Naive thymus-derived CD4-positive, alpha-beta T cell (primary cell): ENCODE measurements around the gene HMG20A. TPM values are rescaled to one million over a fixed set of nuclear protein-coding genes. Genes with fewer than 3 reads are reported as not detected.

Experiments used
- ATAC-seq: fragments of 150-1000 bp; cut with Tn5 transposase; 2 replicates; pipeline ENCODE4 v1.10.0; 2021; ENCODE audit warnings: mild to moderate bottlenecking, moderate library complexity
- CTCF ChIA-PET: fragments of 350-600 bp; sonication (Branson Sonifier 250); formaldehyde crosslinking; loops from one replicate; lab custom pipeline; 2021; ENCODE audit warnings: antibody characterized with exemption; lab: Charles Lee
- POLR2A ChIA-PET: fragments of 350-600 bp; sonication (Branson Sonifier 250); formaldehyde crosslinking; loops from one replicate; lab custom pipeline; 2021; ENCODE audit warnings: antibody characterized with exemption, inconsistent platforms; lab: Charles Lee
- DNase-seq, 9 donors: peaks; one replicate each; pipeline versions ENCODE4 v3.0.0 to v3.0.0-alpha.2; 2020 to 2022; ENCODE audit warnings: mixed read lengths in 1 of 9
- H3K27ac ChIP-seq: one replicate; pipeline ENCODE4 v1.7.0; 2013; ENCODE audit warnings: mild to moderate bottlenecking, low read depth, low read length, moderate library complexity
- H3K27me3 ChIP-seq, 2 donors: one replicate each; pipeline ENCODE4 v1.7.0; 2013; ENCODE audit warnings: low read length in 2 of 2, mild to moderate bottlenecking in 2 of 2, moderate library complexity in 2 of 2; ENCODE audit not compliant: control insufficient read depth in 2 of 2, insufficient read depth in 2 of 2
- H3K36me3 ChIP-seq, 3 experiments: 1 replicate in 2 of 3; 2 replicates in 1 of 3; pipeline ENCODE4 v1.7.0; 2013; ENCODE audit warnings: low read length in 3 of 3, mild to moderate bottlenecking in 3 of 3, moderate library complexity in 1 of 3; ENCODE audit not compliant: insufficient read depth in 3 of 3, control insufficient read depth in 2 of 3
- H3K4me1 ChIP-seq, 2 donors: one replicate each; pipeline ENCODE4 v1.7.0; 2013; ENCODE audit warnings: low read length in 2 of 2, mild to moderate bottlenecking in 2 of 2, moderate library complexity in 1 of 2; ENCODE audit not compliant: control insufficient read depth in 2 of 2, insufficient read depth in 2 of 2
- H3K4me3 ChIP-seq: 2 replicates; pipeline ENCODE4 v1.7.0; 2013; ENCODE audit warnings: mild to moderate bottlenecking, low read length
- H3K9me3 ChIP-seq, 3 experiments: 1 replicate in 2 of 3; 2 replicates in 1 of 3; pipeline ENCODE4 v1.7.0; 2013; ENCODE audit warnings: low read length in 3 of 3; ENCODE audit not compliant: control insufficient read depth in 2 of 3
- H3K27ac Mint-ChIP-seq, 9 donors: one replicate each; pipeline ENCODE4 v1.8.0; 2020 to 2022; ENCODE audit warnings: mixed read lengths in 9 of 9, mild to moderate bottlenecking in 8 of 9, moderate library complexity in 5 of 9, inconsistent platforms in 2 of 9
- H3K27me3 Mint-ChIP-seq, 5 donors: one replicate each; pipeline ENCODE4 v1.8.0; 2021 to 2022; ENCODE audit warnings: mixed read lengths in 5 of 5, mild to moderate bottlenecking in 1 of 5
- H3K36me3 Mint-ChIP-seq, 5 donors: one replicate each; pipeline ENCODE4 v1.8.0; 2020 to 2022; ENCODE audit warnings: mixed read lengths in 5 of 5, mild to moderate bottlenecking in 3 of 5, inconsistent platforms in 1 of 5
- H3K4me1 Mint-ChIP-seq, 7 donors: one replicate each; pipeline ENCODE4 v1.8.0; 2020 to 2022; ENCODE audit warnings: mixed read lengths in 7 of 7, mild to moderate bottlenecking in 3 of 7, inconsistent platforms in 1 of 7
- H3K4me3 Mint-ChIP-seq, 10 donors: one replicate each; pipeline ENCODE4 v1.8.0; 2020 to 2022; ENCODE audit warnings: mild to moderate bottlenecking in 10 of 10, mixed read lengths in 10 of 10, moderate library complexity in 6 of 10, inconsistent platforms in 2 of 10
- H3K9me3 Mint-ChIP-seq, 11 donors: one replicate each; pipeline ENCODE4 v1.8.0; 2020 to 2022; ENCODE audit warnings: mixed read lengths in 11 of 11, mild to moderate bottlenecking in 4 of 11, inconsistent platforms in 1 of 11, moderate library complexity in 1 of 11
- intact Hi-C, 2 donors: fragments of 100-400 bp; cut with micrococcal nuclease; formaldehyde crosslinking; loops; one replicate each; pipeline ENCODE4 v1.15.1; 2023
- polyA plus RNA-seq, 2 donors: library from polyadenylated mRNA; unstranded; fragments of 300-500 nt; fragmentation: Illumina TruSeq; gene quantifications; one replicate each; pipeline ENCODE4 v1.2.3, GENCODE V29; 2021
- total RNA-seq, 6 experiments: library from RNA in 5 of 6; stranded (reverse) in 5 of 6; gene quantifications; 1 replicate in 5 of 6; 2 replicates in 1 of 6; pipeline ENCODE4 v1.2.3 and lab custom pipeline; 2021 to 2026

HMG20A gene
- total RNA-seq (10 to 100 TPM; 35.7 to 61.1 (median 52.1) TPM), polyA plus RNA-seq (10 to 100 TPM; 26.9 to 35.2 TPM), total RNA-seq (lab: John Stamatoyannopoulos, UW) (37.7 reads per million, percentile 65 among the genes with 10 or more reads in this experiment)

GRCh38 chr15:77420610-77421369 lies at the start of gene HMG20A:
TSS of gene HMG20A (plus strand) at chr15:77420888. CDS start at chr15:77458408, 37,520 bp downstream.
- no peaks in the 10 kb centered on the region for H3K9me3 Mint-ChIP-seq
- peaks cover 0 to 3% (median 0%) of the 10 kb centered on the region in 3 experiments for H3K36me3 ChIP-seq
- ChIA-PET POLR2A (interaction anchor here (0.7 to 1.9 kb wide), 7 partner anchors 19 to 493 kb away, joined by 3 to 8 read pairs (median 3); partner anchors contain the start of gene PSTPIP1), CTCF (interaction anchor here (1.1 kb wide), 2 partner anchors 72 to 123 kb away, joined by 3 read pairs; no protein-coding TSS in a partner anchor)
- H3K27ac ChIP-seq: peak within 1 kb of the TSS; percentile 86
- intact Hi-C loops: loop anchor here (1.0 to 5.0 kb wide), 14 partner anchors 10 to 1968 kb away; partner anchors contain the start of genes RCN2 (in 2 of the 2), IDH3A (in 1 of the 2), IMP3 (in 1 of the 2) and PSTPIP1 (in 1 of the 2)
- H3K4me1 ChIP-seq: peaks cover 5 to 12% of the 10 kb centered on the region in 2 donors
- H3K27me3 Mint-ChIP-seq: peaks cover 0 to 4% (median 0%) of the 10 kb centered on the region in 5 donors
- peak within 1 kb of the TSS; percentile 74 for H3K4me3 ChIP-seq
- DNase-seq (peak in 3 of 9 donors; percentile 29 to 66 (median 58)), ATAC-seq (peak; percentile 64)
- peaks cover 23 to 58% (median 55%) of the 10 kb centered on the region in 7 donors for H3K4me1 Mint-ChIP-seq
- peaks cover 0 to 3% (median 0%) of the 10 kb centered on the region in 5 donors for H3K36me3 Mint-ChIP-seq
- H3K9me3 ChIP-seq: no peaks in the 10 kb centered on the region
- H3K27ac Mint-ChIP-seq: peak within 1 kb of the TSS; percentile 91 to 98 (median 97)
- no peaks in the 10 kb centered on the region for H3K27me3 ChIP-seq
- H3K4me3 Mint-ChIP-seq: peak within 1 kb of the TSS; percentile 91 to 99 (median 98)

- ChIA-PET POLR2A (no interaction called here), CTCF (no interaction called here)
- H3K4me3 ChIP-seq: no peak overlapping the region
- no peaks in the 10 kb centered on the region for H3K27me3 Mint-ChIP-seq
- H3K36me3 Mint-ChIP-seq: peaks cover 0 to 1% (median 0%) of the 10 kb centered on the region in 5 donors
- no peaks in the 10 kb centered on the region for H3K9me3 ChIP-seq
- no peaks in the 10 kb centered on the region for H3K27me3 ChIP-seq
- no peak overlapping the region for H3K4me3 Mint-ChIP-seq
- DNase-seq (no peak), ATAC-seq (no peak)
- peaks cover 0 to 3% (median 0%) of the 10 kb centered on the region in 11 donors for H3K9me3 Mint-ChIP-seq
- H3K4me1 ChIP-seq: no peaks in the 10 kb centered on the region
- no peak overlapping the region for H3K27ac Mint-ChIP-seq
- intact Hi-C loops: no loop called here
- peaks cover 0 to 5% (median 0%) of the 10 kb centered on the region in 7 donors for H3K4me1 Mint-ChIP-seq
- no peaks in the 10 kb centered on the region for H3K36me3 ChIP-seq
- H3K27ac ChIP-seq: no peak overlapping the region
Measured at GRCh38 chr15:77371850-77372563, 48.7 kb upstream of the HMG20A start.

GRCh38 chr15:77373441-77373840 lies 47.2 kb upstream of the HMG20A start:
- DNase-seq: no peak
- H3K4me3 ChIP-seq: no peak overlapping the region
- Mint-ChIP-seq H3K27me3 (no peaks in the 10 kb centered on the region), H3K27ac (no peak overlapping the region), H3K4me1 (peaks cover 0 to 5% (median 0%) of the 10 kb centered on the region in 7 donors), H3K36me3 (peaks cover 0 to 1% (median 0%) of the 10 kb centered on the region in 5 donors), H3K4me3 (no peak overlapping the region), H3K9me3 (peaks cover 0 to 3% (median 0%) of the 10 kb centered on the region in 11 donors)
- no peaks in the 10 kb centered on the region for H3K4me1 ChIP-seq
- H3K27ac ChIP-seq: no peak overlapping the region
- H3K36me3 ChIP-seq: no peaks in the 10 kb centered on the region
- H3K9me3 ChIP-seq: no peaks in the 10 kb centered on the region
- ChIA-PET CTCF (no interaction called here), POLR2A (no interaction called here)
- H3K27me3 ChIP-seq: no peaks in the 10 kb centered on the region
- intact Hi-C loops: no loop called here
- no peak for ATAC-seq

GRCh38 chr15:77375133-77375532 lies 45.6 kb upstream of the HMG20A start:
- H3K9me3 Mint-ChIP-seq: peaks cover 0 to 3% (median 0%) of the 10 kb centered on the region in 11 donors
- no peak overlapping the region for H3K27ac ChIP-seq
- H3K4me3 ChIP-seq: no peak overlapping the region
- no peaks in the 10 kb centered on the region for H3K9me3 ChIP-seq
- H3K4me3 Mint-ChIP-seq: no peak overlapping the region
- H3K27ac Mint-ChIP-seq: no peak overlapping the region
- no peak for DNase-seq
- no peaks in the 10 kb centered on the region for H3K4me1 ChIP-seq
- POLR2A ChIA-PET: no interaction called here
- peaks cover 0 to 5% (median 0%) of the 10 kb centered on the region in 7 donors for H3K4me1 Mint-ChIP-seq
- no peaks in the 10 kb centered on the region for H3K36me3 ChIP-seq
- H3K36me3 Mint-ChIP-seq: peaks cover 0 to 1% (median 0%) of the 10 kb centered on the region in 5 donors
- CTCF ChIA-PET: no interaction called here
- H3K27me3 ChIP-seq: no peaks in the 10 kb centered on the region
- intact Hi-C loops: no loop called here
- H3K27me3 Mint-ChIP-seq: no peaks in the 10 kb centered on the region
- ATAC-seq: no peak

DNA sequence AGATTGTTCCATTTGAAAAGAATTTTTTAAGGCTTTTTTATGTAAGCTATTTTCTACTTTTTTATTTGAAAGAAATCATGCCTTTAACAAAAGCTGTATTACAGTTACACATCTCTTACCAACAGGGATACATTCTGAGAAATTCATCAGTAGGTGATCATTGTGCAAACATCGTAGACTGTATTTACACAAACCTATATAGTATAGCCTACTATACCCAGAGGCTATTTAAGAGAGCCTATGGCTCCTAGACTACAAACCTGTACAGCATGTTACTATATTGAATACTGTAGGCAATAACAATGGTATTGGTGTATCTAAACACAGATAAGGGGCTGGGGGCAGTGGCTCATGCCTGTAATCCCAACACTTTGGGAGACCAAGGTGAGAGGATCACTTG lies 43.9 kb upstream of the HMG20A start:
- Mint-ChIP-seq H3K27ac (no peak overlapping the region), H3K4me3 (no peak overlapping the region), H3K4me1 (peaks cover 0 to 5% (median 0%) of the 10 kb centered on the region in 7 donors), H3K36me3 (peaks cover 0 to 1% (median 0%) of the 10 kb centered on the region in 5 donors), H3K27me3 (no peaks in the 10 kb centered on the region), H3K9me3 (peaks cover 0 to 3% (median 0%) of the 10 kb centered on the region in 11 donors)
- ChIA-PET CTCF (no interaction called here), POLR2A (no interaction called here)
- H3K9me3 ChIP-seq: no peaks in the 10 kb centered on the region
- no peak overlapping the region for H3K4me3 ChIP-seq
- H3K27ac ChIP-seq: no peak overlapping the region
- no peaks in the 10 kb centered on the region for H3K27me3 ChIP-seq
- H3K4me1 ChIP-seq: no peaks in the 10 kb centered on the region
- no peak for DNase-seq
- intact Hi-C loops: no loop called here
- H3K36me3 ChIP-seq: no peaks in the 10 kb centered on the region
- ATAC-seq: no peak

DNA sequence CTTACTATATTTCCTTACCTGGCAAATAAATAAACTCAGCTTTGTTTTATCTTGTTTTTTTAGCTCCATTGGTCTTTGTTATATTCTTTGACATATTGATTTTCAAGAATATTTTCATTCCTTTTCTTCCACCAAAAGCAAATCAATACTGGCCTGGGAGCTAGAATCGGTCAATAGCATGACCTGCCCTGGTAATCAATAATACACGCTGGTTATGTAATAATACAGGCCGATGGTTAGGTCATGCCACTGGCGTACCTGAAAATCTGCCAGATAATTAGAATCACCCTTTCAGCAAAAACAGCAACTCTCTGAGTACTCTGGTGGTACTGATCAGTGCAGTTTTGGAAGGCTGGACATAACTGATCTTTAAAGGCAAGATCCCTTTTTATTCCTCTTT lies 40.7 kb upstream of the HMG20A start:
- no peaks in the 10 kb centered on the region for H3K9me3 Mint-ChIP-seq
- peaks cover 0 to 17% (median 6%) of the 10 kb centered on the region in 7 donors for H3K4me1 Mint-ChIP-seq
- H3K9me3 ChIP-seq: no peaks in the 10 kb centered on the region
- H3K4me1 ChIP-seq: no peaks in the 10 kb centered on the region
- no peak overlapping the region for H3K27ac Mint-ChIP-seq
- no peak overlapping the region for H3K4me3 ChIP-seq
- POLR2A ChIA-PET: no interaction called here
- intact Hi-C loops: no loop called here
- CTCF ChIA-PET: interaction anchor here (0.7 kb wide), 1 partner anchor 35 kb away, joined by 3 read pairs; no protein-coding TSS in a partner anchor
- no peak overlapping the region for H3K27ac ChIP-seq
- H3K36me3 Mint-ChIP-seq: peaks cover 0 to 4% (median 0%) of the 10 kb centered on the region in 5 donors
- DNase-seq (no peak), ATAC-seq (no peak)
- H3K36me3 ChIP-seq: no peaks in the 10 kb centered on the region
- H3K4me3 Mint-ChIP-seq: no peak overlapping the region
- no peaks in the 10 kb centered on the region for H3K27me3 ChIP-seq
- no peaks in the 10 kb centered on the region for H3K27me3 Mint-ChIP-seq
